Hindlimb muscle (tissue), 1 donor: Measurements from ENCODE around the gene RIPPLY1. TPM values are rescaled to one million over a fixed set of nuclear protein-coding genes. Genes with fewer than 3 reads are reported as not detected.
A peak's percentile ranks its signal among the peaks of the same experiment; 100 is the strongest.
"Not testable (repeated sequence)": the region's sequence is repeated elsewhere in the genome, so short reads cannot be mapped to it uniquely, and the experiment has no call there.

Source experiments
- DNase-seq: peaks from one replicate; pipeline ENCODE4 v3.0.0-alpha.2; 2013
- polyA plus RNA-seq: library from polyadenylated mRNA; unstranded; fragments of 120-200 nt; gene quantifications from one replicate; pipeline ENCODE4 v1.2.1, GENCODE V29; 2013; ENCODE audit not compliant: insufficient read length

Gene RIPPLY1
- polyA plus RNA-seq, 1 donor = not detected

DNA sequence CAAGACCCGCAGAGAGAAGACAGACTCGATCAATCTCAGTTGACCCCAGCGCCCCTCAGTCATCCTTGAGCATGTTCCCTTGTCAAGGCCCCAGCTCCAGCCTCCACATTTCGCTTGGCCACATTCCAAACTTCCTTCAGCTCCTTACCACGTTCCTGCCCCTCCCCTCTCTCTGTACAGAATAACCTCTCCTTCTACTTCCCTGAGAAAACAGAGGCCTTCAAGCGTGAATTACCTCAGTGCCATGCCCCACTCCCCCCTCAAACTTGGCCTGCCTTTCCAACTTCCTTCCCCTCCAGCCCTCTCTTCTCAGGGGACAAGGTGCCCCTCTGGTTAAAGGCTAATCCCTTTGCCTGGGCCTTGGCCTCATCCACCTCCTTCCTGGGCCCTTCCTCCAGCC, 3.2 kb upstream of the RIPPLY1 start:
- no peak for DNase-seq

GRCh38 chrX:106905064-106905708, 2.0 kb upstream of the RIPPLY1 start:
- no peak for DNase-seq

DNA sequence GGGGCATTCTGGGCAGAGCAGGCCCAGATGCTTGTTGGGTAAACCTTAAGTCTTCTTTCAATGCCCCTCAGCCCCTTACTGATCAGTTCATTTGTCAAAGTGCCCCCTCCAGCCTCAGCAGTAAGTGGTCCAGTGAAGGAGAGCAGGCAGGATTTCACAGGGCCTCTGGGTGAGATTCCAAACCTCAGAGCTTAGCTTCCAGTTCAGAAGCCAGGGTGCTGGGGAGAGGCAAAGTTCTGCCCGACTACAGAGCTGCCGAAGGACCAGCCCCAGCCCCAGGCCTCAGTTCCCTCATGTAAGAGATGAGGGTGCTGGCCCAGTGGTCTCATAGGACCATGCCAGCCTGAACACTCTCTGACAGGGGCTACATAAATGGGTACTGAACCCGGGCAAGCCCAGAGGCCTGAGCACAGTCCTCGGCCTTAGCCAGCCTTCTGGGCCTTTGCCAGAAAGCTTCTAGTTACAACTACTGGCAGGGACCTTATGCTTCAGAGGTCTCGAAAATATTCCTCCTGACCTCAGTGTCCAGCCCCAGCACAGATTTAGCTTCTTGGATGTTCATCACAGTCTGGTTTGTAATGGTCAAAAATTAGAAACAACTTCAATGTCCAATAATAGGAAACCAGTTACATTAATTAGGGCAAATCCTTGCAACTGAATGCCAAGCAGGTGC, 851 bp upstream of the RIPPLY1 start:
- DNase-seq = no peak

GRCh38 chrX:106902684-106903083, 457 bp downstream of the RIPPLY1 start:
- no peak for DNase-seq

DNA sequence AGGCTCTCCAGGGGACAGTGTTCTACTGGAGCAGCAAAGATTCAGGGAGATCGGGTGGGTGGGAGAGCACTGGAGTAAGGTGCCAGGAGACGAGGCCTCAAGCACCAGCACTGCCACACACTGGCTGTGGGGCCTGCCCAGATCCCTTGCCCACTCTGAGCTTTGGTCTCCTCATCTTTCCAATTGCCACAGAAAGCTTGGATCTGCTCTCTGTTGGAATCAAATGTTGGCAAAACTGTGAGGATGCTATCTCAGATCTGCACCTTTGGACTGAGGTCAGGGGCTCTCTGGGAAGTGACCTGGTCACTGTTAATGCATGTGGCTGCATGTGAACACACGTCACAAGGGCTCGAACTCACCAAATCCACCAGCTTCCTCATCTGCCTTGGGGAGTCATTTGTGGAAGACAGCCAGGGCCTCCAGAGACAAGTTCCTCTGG, 1.3 kb downstream of the RIPPLY1 start:
- no peak for DNase-seq

DNA sequence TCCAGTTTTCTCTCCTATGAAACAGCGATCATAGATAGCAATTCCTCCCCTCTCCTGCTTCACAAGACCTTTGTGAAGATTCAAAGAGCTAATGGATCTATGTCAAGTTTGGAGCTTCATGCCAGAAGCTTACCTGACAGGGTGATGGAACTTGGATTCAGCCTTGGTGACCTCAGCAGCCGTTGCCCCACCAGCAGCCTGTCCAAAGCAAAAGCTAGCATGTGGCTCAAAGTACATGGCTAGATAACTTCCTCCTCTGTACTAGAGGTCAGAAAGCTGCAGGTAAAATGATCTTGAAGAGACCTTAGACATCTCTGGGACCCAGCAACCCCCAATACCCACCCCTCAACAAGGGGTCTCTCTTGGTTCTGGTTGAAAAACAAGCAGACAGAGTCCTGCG, 1.8 kb downstream of the RIPPLY1 start:
- no peak for DNase-seq

DNA sequence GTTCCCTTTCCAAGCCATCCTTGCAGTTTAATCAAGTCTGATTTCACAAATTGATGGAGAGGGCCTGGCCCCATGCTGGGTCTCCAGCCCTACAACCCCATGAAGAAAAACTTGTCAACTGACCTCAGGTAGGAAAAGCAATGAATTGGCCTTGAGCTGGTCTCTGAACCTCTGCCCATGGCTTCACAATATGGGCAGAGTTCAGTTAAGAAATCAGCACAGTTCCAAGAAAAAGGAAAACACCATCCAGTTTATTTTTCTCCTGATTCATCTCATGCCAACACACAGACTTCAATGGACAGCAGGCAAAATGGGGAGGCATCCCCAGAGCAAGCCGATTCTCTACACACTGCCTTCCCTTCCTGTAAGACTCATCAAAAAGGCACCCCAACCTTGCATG, 3.3 kb downstream of the RIPPLY1 start:
- no peak for DNase-seq

GRCh38 chrX:106899276-106899675, 3.9 kb downstream of the RIPPLY1 start:
- DNase-seq = no peak

DNA sequence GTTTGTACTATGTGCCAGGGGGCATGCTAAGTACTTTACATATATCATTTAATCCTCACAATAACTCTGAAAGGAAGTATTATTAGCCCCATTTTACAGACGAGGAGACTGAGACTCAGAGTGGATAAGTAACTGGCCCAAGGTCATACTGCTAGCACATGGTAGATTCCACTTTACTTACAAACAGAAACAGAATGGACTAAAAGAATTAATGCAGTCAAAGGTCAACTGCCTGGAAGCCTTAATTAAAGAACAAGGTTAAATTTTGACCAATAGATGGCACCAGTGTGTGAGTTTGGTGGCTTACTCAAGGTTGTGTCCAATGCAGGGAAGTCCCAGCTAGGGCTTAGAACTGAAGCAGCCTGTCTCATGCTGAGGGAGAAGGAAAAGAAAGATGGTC, 4.7 kb downstream of the RIPPLY1 start:
- no peak for DNase-seq

- DNase-seq = no peak
Observed at GRCh38 chrX:106897259-106897658, 5.9 kb downstream of the RIPPLY1 start.

DNA sequence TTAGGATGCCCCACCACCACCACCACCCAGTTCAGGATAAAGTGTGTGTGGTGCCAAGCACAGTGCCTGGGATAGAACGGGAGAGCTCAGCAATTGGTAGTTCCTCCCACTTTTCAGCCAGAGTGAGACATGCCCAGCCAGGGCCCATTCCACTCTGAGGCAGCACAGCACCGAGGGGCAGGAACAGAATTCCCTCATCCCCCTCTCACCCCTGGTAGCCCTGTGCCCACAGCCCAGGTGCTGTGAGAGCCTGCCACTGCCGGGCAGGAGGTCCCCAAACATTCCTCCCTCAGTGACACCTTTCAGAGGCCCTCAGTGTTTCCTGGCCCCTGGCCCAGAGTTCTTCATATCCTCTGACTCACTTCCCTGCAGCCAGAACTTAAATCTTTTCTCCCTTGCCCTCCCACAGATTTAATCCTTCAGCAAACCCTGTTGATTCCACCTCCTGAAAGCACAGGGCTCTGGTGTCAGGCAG, 8.1 kb downstream of the RIPPLY1 start:
- no peak for DNase-seq

DNA sequence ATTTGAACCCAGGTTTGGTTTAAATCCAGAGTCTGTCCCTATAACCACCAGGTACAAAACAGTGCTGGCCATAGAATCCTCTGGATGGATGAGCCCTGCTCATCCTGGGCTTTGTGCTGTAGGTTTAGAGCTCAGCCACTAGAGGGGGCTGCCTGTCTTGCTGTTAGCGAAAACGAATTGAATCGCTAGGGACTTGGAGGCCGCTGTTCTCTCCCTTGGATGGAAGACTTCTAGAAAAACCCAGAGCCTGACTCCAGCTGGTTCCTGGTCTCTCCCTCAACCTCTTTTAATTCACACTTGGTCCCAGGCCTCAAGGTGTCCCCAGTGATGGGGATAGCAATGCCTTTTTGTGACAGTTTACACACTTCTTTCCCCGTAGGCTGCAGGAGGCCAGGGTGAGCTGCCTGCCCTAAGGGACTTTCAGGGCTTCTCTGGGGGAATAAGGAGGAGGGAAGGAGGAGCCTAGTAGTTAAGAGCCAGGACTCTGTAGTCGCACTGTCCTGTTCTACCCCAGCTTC, 8.7 kb downstream of the RIPPLY1 start:
- DNase-seq = peak; percentile 46

- no peak for DNase-seq
Observed at GRCh38 chrX:106891762-106892460, 11.2 kb downstream of the RIPPLY1 start.

GRCh38 chrX:106889468-106889867, 13.7 kb downstream of the RIPPLY1 start:
- DNase-seq = no peak

GRCh38 chrX:106875151-106875550, 28.0 kb downstream of the RIPPLY1 start:
- DNase-seq = no peak

DNA sequence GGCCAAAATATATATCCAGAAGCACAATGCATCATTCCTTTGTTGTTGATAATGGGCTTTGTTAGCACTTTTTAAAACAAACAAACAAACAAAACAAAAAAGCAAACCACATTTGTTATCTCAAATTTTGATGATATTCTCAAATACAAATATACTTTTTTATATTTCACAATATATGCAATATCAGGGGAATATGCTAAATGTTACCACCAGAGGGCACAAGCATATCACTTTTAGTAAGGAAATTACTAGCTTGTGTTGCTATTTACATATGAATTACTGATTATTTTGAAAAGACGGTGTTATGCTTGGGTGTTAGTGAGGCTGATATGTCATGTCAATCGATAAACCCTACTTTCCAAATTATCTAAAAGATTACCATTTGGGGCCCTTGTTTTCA, 29.1 kb downstream of the RIPPLY1 start:
- DNase-seq = no peak

DNA sequence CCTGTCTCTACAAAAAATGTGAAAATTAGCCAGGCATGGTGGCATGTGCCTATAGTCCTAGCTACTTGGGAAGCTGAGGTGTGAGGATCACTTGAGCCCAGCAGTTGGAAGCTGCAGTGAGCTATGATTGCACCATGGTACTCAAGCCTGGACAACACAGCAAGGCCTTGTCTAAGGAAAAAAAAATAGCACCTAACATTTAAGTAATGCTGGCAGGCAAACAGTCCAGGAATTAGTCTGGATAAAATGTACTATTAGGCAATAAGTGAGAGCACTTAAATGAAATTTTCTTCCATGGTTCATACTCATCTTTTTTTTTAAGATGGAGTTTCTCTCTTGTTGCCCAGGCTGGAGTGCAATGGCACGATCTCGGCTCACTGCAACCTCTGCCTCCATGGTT, 30.3 kb downstream of the RIPPLY1 start:
- not testable (repeated sequence) for DNase-seq

DNA sequence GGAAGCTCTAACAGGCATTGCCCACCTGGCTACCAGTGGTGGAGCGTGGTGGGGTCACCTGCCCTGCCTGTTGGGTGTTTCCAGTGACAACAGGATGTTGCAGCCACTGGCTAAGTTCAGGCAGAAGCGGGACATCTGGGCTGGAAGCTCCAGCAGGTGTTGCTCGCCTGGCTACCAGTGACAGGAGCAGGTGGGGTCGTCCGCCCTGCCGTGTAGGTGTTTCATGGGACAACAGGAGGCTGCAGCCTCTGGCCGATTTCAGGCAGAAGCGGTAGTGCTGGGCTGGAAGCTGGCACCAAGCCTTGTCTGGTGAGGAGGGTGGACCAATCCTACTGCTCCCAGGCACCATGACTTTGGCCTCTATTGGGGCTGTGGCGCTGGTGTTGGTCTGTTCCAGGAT, 39.4 kb downstream of the RIPPLY1 start:
- no peak for DNase-seq

DNA sequence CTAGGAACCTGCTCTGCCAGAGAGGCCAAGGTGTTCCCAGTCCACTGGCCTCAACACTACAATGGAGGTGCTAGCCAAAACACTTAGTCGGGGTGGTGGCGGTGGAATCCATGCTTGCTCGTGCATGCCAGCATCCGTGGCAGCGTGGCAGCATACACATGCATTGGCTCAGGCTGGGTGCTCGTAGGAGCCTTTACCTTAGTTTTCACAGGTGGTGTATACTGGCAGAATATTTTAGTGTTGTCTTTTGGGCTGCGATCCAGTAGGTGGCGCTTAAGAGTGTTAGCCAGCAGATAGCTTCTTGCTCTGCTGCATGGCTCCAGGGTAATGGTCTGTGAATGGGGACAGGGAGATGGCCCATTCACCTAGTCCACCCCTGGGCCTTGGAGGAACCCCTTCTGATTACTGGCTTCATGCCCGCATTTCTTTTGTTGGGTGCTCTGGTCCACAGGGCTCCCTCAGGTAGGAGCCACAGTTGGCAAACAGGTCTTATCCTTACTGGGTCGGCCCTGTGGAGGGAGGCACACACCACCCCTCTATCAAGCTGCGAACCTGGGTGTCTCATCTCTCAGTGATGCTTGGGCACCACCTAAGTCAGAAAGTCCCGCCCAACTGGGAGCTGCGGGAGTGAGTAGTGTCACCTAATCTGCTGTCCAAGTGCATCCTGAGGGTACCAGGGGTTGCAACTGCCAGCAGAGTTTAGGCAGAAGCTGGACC, 40.0 kb downstream of the RIPPLY1 start:
- no peak for DNase-seq
